NCI-H2029 treated with DMSO at 0.1 percent for 48 hours (cell line): Measurements from ENCODE around the gene CRY1.
A peak's percentile ranks its signal among the peaks of the same experiment; 100 is the strongest.
"Not testable (repeated sequence)": the region's sequence is repeated elsewhere in the genome, so short reads cannot be mapped to it uniquely, and the experiment has no call there.

Experiments
- DNase-seq: peaks from one replicate; lab custom pipeline; 2025; lab: John Stamatoyannopoulos, UW

Gene CRY1

GRCh38 chr12:107108366-107108765 lies 15.0 kb upstream of the CRY1 start:
- not testable (repeated sequence) for DNase-seq

- DNase-seq, result no peak
Observed at GRCh38 chr12:107107381-107107780, 14.0 kb upstream of the CRY1 start.

GRCh38 chr12:107106241-107107025 lies 13.1 kb upstream of the CRY1 start:
- no peak for DNase-seq

- DNase-seq, result no peak
Observed at GRCh38 chr12:107105410-107105703, 12.0 kb upstream of the CRY1 start.

- DNase-seq, result no peak
Observed at GRCh38 chr12:107103516-107103915, 10.2 kb upstream of the CRY1 start.

GRCh38 chr12:107103097-107103496 lies 9.7 kb upstream of the CRY1 start:
- DNase-seq, result no peak

GRCh38 chr12:107102294-107102693 lies 8.9 kb upstream of the CRY1 start:
- no peak for DNase-seq

GRCh38 chr12:107101651-107102050 lies 8.3 kb upstream of the CRY1 start:
- DNase-seq, result no peak

GRCh38 chr12:107099917-107100316 lies 6.6 kb upstream of the CRY1 start:
- DNase-seq, result no peak

GRCh38 chr12:107096571-107096970 lies 3.2 kb upstream of the CRY1 start:
- no peak for DNase-seq

- no peak for DNase-seq
Observed at GRCh38 chr12:107094183-107094448, 767 bp upstream of the CRY1 start.

GRCh38 chr12:107092669-107093416 lies 506 bp downstream of the CRY1 start:
- no peak for DNase-seq

GRCh38 chr12:107091989-107092641 lies 1.2 kb downstream of the CRY1 start:
- DNase-seq, result peak; percentile 79

- DNase-seq, result peak; percentile 56
Observed at GRCh38 chr12:107091381-107091780, 2.0 kb downstream of the CRY1 start.

- DNase-seq, result no peak
Observed at GRCh38 chr12:107090711-107091110, 2.6 kb downstream of the CRY1 start.

- DNase-seq, result no peak
Observed at GRCh38 chr12:107088912-107089311, 4.4 kb downstream of the CRY1 start.

- DNase-seq, result no peak
Observed at GRCh38 chr12:107086314-107086713, 7.0 kb downstream of the CRY1 start.

- no peak for DNase-seq
Observed at GRCh38 chr12:107081778-107082177, 11.6 kb downstream of the CRY1 start.

GRCh38 chr12:107080299-107080698 lies 13.1 kb downstream of the CRY1 start:
- no peak for DNase-seq

GRCh38 chr12:107079172-107080011 lies 14.0 kb downstream of the CRY1 start:
- no peak for DNase-seq

- not testable (repeated sequence) for DNase-seq
Observed at GRCh38 chr12:107073266-107073665, 20.1 kb downstream of the CRY1 start.

GRCh38 chr12:107066691-107067090 lies 26.7 kb downstream of the CRY1 start:
- no peak for DNase-seq
